ENCODE measurements around the gene CENPU.

- TF ChIP-seq MAX (IDR thresholded peaks at IDR 0.05; ENCODE audit: low read depth, low read length), result no peak
- TF ChIP-seq CTCF (IDR thresholded peaks at IDR 0.05; ENCODE audit: low read depth, low read length), result no peak
- TF ChIP-seq POLR2A (IDR thresholded peaks at IDR 0.05; ENCODE audit: extremely low read depth, insufficient read length), result no peak
These were observed 28.2 kb downstream of the CENPU start for GRCh38 chr4:184705692-184706091.

Data from NB4 (cell line).